ENCODE measurements around the gene CPN2.

DNA sequence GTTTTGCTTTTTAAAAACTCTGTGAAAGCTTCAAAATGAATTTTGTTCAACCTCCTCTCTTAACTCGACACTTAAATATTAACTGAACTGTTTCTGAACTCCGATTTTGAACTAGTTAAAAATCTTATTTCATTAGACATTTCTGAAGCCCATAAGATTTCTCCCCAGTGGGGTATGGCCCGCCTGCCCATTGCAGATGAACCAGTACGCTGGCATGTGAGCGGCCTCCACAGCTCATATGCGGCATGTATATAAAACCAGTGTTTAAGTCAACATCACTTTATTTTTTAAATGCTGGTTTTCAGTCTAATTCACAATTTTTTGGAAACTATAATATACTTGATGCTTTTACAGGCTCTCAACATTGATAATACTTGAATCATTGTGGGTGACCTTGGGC, 50.2 kb downstream of the CPN2 start:
- TF ChIP-seq, protein P1, sequence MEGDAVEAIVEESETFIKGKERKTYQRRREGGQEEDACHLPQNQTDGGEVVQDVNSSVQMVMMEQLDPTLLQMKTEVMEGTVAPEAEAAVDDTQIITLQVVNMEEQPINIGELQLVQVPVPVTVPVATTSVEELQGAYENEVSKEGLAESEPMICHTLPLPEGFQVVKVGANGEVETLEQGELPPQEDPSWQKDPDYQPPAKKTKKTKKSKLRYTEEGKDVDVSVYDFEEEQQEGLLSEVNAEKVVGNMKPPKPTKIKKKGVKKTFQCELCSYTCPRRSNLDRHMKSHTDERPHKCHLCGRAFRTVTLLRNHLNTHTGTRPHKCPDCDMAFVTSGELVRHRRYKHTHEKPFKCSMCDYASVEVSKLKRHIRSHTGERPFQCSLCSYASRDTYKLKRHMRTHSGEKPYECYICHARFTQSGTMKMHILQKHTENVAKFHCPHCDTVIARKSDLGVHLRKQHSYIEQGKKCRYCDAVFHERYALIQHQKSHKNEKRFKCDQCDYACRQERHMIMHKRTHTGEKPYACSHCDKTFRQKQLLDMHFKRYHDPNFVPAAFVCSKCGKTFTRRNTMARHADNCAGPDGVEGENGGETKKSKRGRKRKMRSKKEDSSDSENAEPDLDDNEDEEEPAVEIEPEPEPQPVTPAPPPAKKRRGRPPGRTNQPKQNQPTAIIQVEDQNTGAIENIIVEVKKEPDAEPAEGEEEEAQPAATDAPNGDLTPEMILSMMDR (IDR thresholded peaks at IDR 0.05; ENCODE audit: low read depth, low read length), result no peak
- TF ChIP-seq EZH2phosphoT487 (IDR thresholded peaks at IDR 0.05; ENCODE audit: low read depth), result no peak
